ENCODE data around the gene PDCD6IP. TPM values are rescaled to one million over a fixed set of nuclear protein-coding genes. Genes with fewer than 3 reads are reported as not detected.

Gene PDCD6IP
- total and polyA plus RNA-seq, 2 experiments from 2014 or later: 45.1 to 185 TPM

DNA sequence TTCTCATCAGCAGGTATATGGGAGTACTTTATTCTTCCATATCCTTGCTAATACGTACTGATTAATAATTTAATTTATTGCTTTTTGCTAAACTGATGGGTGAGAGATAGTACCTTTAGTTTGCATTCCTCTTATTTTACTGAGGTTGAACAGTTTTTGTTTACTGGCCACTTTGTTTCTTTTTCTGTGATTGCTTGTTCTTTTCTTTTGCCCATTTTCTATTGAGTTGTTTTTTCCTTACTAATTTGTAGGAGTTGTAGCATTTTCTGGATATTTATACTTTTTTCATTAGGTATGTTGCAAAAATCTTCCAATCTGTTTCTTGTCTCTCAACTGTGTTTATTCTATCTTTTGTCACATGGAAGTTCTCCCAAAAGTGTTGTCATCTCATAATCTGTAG, 4.8 kb downstream of the PDCD6IP start (continued):
- TF ChIP-seq, protein P1, sequence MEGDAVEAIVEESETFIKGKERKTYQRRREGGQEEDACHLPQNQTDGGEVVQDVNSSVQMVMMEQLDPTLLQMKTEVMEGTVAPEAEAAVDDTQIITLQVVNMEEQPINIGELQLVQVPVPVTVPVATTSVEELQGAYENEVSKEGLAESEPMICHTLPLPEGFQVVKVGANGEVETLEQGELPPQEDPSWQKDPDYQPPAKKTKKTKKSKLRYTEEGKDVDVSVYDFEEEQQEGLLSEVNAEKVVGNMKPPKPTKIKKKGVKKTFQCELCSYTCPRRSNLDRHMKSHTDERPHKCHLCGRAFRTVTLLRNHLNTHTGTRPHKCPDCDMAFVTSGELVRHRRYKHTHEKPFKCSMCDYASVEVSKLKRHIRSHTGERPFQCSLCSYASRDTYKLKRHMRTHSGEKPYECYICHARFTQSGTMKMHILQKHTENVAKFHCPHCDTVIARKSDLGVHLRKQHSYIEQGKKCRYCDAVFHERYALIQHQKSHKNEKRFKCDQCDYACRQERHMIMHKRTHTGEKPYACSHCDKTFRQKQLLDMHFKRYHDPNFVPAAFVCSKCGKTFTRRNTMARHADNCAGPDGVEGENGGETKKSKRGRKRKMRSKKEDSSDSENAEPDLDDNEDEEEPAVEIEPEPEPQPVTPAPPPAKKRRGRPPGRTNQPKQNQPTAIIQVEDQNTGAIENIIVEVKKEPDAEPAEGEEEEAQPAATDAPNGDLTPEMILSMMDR (conservative IDR thresholded peaks at IDR 0.05; ENCODE audit: low read depth in 2 of 2): no peak
- TF ChIP-seq ZNF114 (CRISPR knock-in tag; IDR thresholded peaks at IDR 0.05): no peak
- no peak for TF ChIP-seq NANOG (IDR thresholded peaks at IDR 0.05; ENCODE audit: borderline replicate concordance)
- TF ChIP-seq JUNB (IDR thresholded peaks at IDR 0.05; ENCODE audit: unreplicated experiment): no peak
- TF ChIP-seq, protein P2, sequence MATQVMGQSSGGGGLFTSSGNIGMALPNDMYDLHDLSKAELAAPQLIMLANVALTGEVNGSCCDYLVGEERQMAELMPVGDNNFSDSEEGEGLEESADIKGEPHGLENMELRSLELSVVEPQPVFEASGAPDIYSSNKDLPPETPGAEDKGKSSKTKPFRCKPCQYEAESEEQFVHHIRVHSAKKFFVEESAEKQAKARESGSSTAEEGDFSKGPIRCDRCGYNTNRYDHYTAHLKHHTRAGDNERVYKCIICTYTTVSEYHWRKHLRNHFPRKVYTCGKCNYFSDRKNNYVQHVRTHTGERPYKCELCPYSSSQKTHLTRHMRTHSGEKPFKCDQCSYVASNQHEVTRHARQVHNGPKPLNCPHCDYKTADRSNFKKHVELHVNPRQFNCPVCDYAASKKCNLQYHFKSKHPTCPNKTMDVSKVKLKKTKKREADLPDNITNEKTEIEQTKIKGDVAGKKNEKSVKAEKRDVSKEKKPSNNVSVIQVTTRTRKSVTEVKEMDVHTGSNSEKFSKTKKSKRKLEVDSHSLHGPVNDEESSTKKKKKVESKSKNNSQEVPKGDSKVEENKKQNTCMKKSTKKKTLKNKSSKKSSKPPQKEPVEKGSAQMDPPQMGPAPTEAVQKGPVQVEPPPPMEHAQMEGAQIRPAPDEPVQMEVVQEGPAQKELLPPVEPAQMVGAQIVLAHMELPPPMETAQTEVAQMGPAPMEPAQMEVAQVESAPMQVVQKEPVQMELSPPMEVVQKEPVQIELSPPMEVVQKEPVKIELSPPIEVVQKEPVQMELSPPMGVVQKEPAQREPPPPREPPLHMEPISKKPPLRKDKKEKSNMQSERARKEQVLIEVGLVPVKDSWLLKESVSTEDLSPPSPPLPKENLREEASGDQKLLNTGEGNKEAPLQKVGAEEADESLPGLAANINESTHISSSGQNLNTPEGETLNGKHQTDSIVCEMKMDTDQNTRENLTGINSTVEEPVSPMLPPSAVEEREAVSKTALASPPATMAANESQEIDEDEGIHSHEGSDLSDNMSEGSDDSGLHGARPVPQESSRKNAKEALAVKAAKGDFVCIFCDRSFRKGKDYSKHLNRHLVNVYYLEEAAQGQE (IDR thresholded peaks at IDR 0.05; ENCODE audit: unreplicated experiment): no peak
- no peak for TF ChIP-seq ZNF331 (CRISPR knock-in tag; IDR thresholded peaks at IDR 0.05; ENCODE audit: low read depth)
- no peak for TF ChIP-seq STAT1 (IDR thresholded peaks at IDR 0.05; ENCODE audit: unreplicated experiment)
- TF ChIP-seq, protein P3, sequence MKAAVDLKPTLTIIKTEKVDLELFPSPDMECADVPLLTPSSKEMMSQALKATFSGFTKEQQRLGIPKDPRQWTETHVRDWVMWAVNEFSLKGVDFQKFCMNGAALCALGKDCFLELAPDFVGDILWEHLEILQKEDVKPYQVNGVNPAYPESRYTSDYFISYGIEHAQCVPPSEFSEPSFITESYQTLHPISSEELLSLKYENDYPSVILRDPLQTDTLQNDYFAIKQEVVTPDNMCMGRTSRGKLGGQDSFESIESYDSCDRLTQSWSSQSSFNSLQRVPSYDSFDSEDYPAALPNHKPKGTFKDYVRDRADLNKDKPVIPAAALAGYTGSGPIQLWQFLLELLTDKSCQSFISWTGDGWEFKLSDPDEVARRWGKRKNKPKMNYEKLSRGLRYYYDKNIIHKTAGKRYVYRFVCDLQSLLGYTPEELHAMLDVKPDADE (IDR thresholded peaks at IDR 0.05): no peak

DNA sequence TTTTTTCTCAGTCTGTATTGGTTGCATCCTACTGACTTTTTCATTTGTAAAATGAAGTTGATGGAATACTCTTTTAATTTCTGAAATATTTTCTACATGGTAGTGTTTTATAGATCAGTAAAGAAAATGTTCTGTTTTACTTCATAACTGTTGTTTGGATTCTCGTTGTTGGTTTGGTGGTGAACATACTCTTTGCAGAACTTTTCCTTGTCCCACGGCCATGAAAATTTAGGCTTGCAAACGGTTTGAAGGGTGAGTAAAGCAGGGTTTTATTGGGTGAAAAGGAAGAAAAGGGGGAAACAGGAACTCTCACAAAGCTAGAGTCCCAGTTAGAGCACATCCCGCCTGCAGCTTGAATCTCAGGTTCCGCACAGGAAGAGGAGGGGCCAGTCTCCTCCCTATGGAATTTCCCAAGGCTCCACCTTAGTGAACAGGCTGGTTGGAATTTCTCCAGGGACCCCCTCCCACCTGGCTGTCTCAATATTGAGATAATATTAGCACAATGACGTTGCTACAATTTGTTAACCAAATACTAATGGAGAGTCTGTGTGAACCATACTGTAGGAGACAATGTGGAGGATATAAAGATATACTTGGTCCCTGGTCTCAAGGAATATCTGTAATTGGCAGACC, 5.6 kb downstream of the PDCD6IP start:
- ATAC-seq (no peak), DNase-seq (ENCODE audit: low spot score) (no peak)
- Histone ChIP-seq H3K4me3 (no peak overlapping the region), H3K79me2 (replicated peaks; ENCODE audit: insufficient read depth) (peaks cover 98% of the 10 kb centered on the region), H4K20me1 (replicated peaks; ENCODE audit: insufficient read depth) (peaks cover 5% of the 10 kb centered on the region), H3K4me2 (no peak overlapping the region), H3K36me3 (ENCODE audit: insufficient read depth) (peaks cover 4% of the 10 kb centered on the region; the same call in 1 of the 2 replicates), H3F3A (replicated peaks; ENCODE audit: low read depth) (no peaks in the 10 kb centered on the region; the same call in 1 of the 2 replicates), H3K9me2 (ENCODE audit: insufficient read depth) (no peaks in the 10 kb centered on the region), H2AFZ (no peak overlapping the region), H3K27me3 (ENCODE audit: insufficient read depth) (no peaks in the 10 kb centered on the region), H3K4me1 (ENCODE audit: insufficient read depth) (no peaks in the 10 kb centered on the region), H3K27ac (ENCODE audit: low read depth) (no peak overlapping the region)
- no peak overlapping the region for H3K4me3 Mint-ChIP-seq
- peaks cover 22% of the 10 kb centered on the region for H3K9me3 Mint-ChIP-seq
- no peak overlapping the region for H3K27ac Mint-ChIP-seq
- peaks cover 7% of the 10 kb centered on the region for H3K27me3 Mint-ChIP-seq (ENCODE audit: insufficient read depth, low read depth, poor library complexity)
- peaks cover 35% of the 10 kb centered on the region for H3K36me3 Mint-ChIP-seq (ENCODE audit: low read depth)
- H3K4me1 Mint-ChIP-seq: peaks cover 16% of the 10 kb centered on the region
- TF ChIP-seq JUNB (IDR thresholded peaks at IDR 0.05; ENCODE audit: unreplicated experiment): no peak
- TF ChIP-seq, protein P4, sequence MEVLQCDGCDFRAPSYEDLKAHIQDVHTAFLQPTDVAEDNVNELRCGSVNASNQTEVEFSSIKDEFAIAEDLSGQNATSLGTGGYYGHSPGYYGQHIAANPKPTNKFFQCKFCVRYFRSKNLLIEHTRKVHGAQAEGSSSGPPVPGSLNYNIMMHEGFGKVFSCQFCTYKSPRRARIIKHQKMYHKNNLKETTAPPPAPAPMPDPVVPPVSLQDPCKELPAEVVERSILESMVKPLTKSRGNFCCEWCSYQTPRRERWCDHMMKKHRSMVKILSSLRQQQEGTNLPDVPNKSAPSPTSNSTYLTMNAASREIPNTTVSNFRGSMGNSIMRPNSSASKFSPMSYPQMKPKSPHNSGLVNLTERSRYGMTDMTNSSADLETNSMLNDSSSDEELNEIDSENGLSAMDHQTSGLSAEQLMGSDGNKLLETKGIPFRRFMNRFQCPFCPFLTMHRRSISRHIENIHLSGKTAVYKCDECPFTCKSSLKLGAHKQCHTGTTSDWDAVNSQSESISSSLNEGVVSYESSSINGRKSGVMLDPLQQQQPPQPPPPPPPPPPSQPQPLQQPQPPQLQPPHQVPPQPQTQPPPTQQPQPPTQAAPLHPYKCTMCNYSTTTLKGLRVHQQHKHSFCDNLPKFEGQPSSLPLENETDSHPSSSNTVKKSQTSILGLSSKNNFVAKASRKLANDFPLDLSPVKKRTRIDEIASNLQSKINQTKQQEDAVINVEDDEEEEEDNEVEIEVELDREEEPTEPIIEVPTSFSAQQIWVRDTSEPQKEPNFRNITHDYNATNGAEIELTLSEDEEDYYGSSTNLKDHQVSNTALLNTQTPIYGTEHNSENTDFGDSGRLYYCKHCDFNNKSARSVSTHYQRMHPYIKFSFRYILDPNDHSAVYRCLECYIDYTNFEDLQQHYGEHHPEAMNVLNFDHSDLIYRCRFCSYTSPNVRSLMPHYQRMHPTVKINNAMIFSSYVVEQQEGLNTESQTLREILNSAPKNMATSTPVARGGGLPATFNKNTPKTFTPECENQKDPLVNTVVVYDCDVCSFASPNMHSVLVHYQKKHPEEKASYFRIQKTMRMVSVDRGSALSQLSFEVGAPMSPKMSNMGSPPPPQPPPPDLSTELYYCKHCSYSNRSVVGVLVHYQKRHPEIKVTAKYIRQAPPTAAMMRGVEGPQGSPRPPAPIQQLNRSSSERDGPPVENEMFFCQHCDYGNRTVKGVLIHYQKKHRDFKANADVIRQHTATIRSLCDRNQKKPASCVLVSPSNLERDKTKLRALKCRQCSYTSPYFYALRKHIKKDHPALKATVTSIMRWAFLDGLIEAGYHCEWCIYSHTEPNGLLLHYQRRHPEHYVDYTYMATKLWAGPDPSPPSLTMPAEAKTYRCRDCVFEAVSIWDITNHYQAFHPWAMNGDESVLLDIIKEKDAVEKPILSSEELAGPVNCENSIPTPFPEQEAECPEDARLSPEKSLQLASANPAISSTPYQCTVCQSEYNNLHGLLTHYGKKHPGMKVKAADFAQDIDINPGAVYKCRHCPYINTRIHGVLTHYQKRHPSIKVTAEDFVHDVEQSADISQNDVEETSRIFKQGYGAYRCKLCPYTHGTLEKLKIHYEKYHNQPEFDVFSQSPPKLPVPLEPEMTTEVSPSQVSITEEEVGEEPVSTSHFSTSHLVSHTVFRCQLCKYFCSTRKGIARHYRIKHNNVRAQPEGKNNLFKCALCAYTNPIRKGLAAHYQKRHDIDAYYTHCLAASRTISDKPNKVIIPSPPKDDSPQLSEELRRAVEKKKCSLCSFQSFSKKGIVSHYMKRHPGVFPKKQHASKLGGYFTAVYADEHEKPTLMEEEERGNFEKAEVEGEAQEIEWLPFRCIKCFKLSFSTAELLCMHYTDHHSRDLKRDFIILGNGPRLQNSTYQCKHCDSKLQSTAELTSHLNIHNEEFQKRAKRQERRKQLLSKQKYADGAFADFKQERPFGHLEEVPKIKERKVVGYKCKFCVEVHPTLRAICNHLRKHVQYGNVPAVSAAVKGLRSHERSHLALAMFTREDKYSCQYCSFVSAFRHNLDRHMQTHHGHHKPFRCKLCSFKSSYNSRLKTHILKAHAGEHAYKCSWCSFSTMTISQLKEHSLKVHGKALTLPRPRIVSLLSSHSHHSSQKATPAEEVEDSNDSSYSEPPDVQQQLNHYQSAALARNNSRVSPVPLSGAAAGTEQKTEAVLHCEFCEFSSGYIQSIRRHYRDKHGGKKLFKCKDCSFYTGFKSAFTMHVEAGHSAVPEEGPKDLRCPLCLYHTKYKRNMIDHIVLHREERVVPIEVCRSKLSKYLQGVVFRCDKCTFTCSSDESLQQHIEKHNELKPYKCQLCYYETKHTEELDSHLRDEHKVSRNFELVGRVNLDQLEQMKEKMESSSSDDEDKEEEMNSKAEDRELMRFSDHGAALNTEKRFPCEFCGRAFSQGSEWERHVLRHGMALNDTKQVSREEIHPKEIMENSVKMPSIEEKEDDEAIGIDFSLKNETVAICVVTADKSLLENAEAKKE (CRISPR knock-in tag; IDR thresholded peaks at IDR 0.05): no peak
- TF ChIP-seq ZNF331 (CRISPR knock-in tag; IDR thresholded peaks at IDR 0.05; ENCODE audit: low read depth): peak; percentile 93
